DOHH2 (cell line): ENCODE results near the gene PRDX6.

Experiments used
- EZH2phosphoT487 ChIP-seq: fragments of 200-600 bp; sonication (generic); IDR thresholded peaks from 2 replicates; pipeline ENCODE4 v1.6.1; 2017; ENCODE audit warnings: borderline replicate concordance, mild to moderate bottlenecking, antibody characterized with exemption, low read length, moderate library complexity, mixed read lengths
- TF ChIP-seq, protein P1 (sequence below): fragments of 200-600 bp; sonication (generic); IDR thresholded peaks from one replicate; pipeline ENCODE4 v1.5.1; 2014; ENCODE audit warnings: antibody characterized with exemption, mild to moderate bottlenecking, low read depth, low read length; ENCODE audit not compliant: poor library complexity, severe bottlenecking

GRCh38 chr1:173474097-173474779, 2.9 kb upstream of the PRDX6 start:
- TF ChIP-seq, protein P1, sequence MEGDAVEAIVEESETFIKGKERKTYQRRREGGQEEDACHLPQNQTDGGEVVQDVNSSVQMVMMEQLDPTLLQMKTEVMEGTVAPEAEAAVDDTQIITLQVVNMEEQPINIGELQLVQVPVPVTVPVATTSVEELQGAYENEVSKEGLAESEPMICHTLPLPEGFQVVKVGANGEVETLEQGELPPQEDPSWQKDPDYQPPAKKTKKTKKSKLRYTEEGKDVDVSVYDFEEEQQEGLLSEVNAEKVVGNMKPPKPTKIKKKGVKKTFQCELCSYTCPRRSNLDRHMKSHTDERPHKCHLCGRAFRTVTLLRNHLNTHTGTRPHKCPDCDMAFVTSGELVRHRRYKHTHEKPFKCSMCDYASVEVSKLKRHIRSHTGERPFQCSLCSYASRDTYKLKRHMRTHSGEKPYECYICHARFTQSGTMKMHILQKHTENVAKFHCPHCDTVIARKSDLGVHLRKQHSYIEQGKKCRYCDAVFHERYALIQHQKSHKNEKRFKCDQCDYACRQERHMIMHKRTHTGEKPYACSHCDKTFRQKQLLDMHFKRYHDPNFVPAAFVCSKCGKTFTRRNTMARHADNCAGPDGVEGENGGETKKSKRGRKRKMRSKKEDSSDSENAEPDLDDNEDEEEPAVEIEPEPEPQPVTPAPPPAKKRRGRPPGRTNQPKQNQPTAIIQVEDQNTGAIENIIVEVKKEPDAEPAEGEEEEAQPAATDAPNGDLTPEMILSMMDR: no peak
- no peak for TF ChIP-seq EZH2phosphoT487
